ENCODE measurements around the gene NTF3. TPM values are rescaled to one million over a fixed set of nuclear protein-coding genes. Genes with fewer than 3 reads are reported as not detected.

NTF3 gene
- total RNA-seq, 2 experiments from 2014 or later: not detected

- Histone ChIP-seq H3K27me3 (ENCODE audit: control insufficient read depth in 1 of 2, insufficient read depth in 2 of 2, low read length in 2 of 2) (no peaks in the 10 kb centered on the region), H3K4me3 (ENCODE audit: low read length) (no peak overlapping the region), H3K36me3 (ENCODE audit: insufficient read depth, low read length) (no peaks in the 10 kb centered on the region), H3K9me3 (ENCODE audit: control insufficient read depth in 1 of 2, insufficient read depth in 1 of 2, low read length in 2 of 2) (peaks cover 0 to 9% of the 10 kb centered on the region in 2 experiments), H3K4me1 (ENCODE audit: insufficient read depth, low read length) (no peaks in the 10 kb centered on the region), H3K27ac (ENCODE audit: low read depth in 1 of 2, low read length in 2 of 2) (no peak overlapping the region)
- H3K9me3 Mint-ChIP-seq: peaks cover 6% of the 10 kb centered on the region
- POLR2A ChIA-PET: no interaction called here
- H3K27me3 Mint-ChIP-seq: peaks cover 13% of the 10 kb centered on the region
- H3K4me3 Mint-ChIP-seq: no peak overlapping the region
- CTCF ChIA-PET: no interaction called here
- TF ChIP-seq CTCF (IDR thresholded peaks at IDR 0.05): no peak
- no peak overlapping the region for H3K27ac Mint-ChIP-seq
- DNase-seq (no peak), ATAC-seq (ENCODE audit: poor library complexity) (no peak)
- intact Hi-C loops (cut with DNase I, micrococcal nuclease): no loop called here
- no peaks in the 10 kb centered on the region for H3K4me1 Mint-ChIP-seq (ENCODE audit: low read depth)
- H3K36me3 Mint-ChIP-seq (ENCODE audit: low read depth): no peaks in the 10 kb centered on the region
Observed at GRCh38 chr12:5409619-5410018, 22.3 kb upstream of the NTF3 start.

- no peaks in the 10 kb centered on the region for H3K36me3 Mint-ChIP-seq (ENCODE audit: low read depth)
- no peak overlapping the region for H3K27ac ChIP-seq (ENCODE audit: low read depth in 1 of 2, low read length in 2 of 2)
- intact Hi-C loops (cut with DNase I, micrococcal nuclease): no loop called here
- H3K9me3 Mint-ChIP-seq: peaks cover 8% of the 10 kb centered on the region
- ChIA-PET CTCF (no interaction called here), POLR2A (no interaction called here)
- no peak for DNase-seq
- peaks cover 0 to 9% of the 10 kb centered on the region in 2 experiments for H3K9me3 ChIP-seq (ENCODE audit: control insufficient read depth in 1 of 2, insufficient read depth in 1 of 2, low read length in 2 of 2)
- no peak overlapping the region for H3K4me3 ChIP-seq (ENCODE audit: low read length)
- TF ChIP-seq CTCF (IDR thresholded peaks at IDR 0.05): no peak
- no peaks in the 10 kb centered on the region for H3K4me1 Mint-ChIP-seq (ENCODE audit: low read depth)
- no peaks in the 10 kb centered on the region for H3K4me1 ChIP-seq (ENCODE audit: insufficient read depth, low read length)
- H3K4me3 Mint-ChIP-seq: no peak overlapping the region
- peaks cover 11% of the 10 kb centered on the region for H3K27me3 Mint-ChIP-seq
- ATAC-seq (ENCODE audit: poor library complexity): no peak
- H3K36me3 ChIP-seq (ENCODE audit: insufficient read depth, low read length): no peaks in the 10 kb centered on the region
- H3K27ac Mint-ChIP-seq: no peak overlapping the region
- no peaks in the 10 kb centered on the region for H3K27me3 ChIP-seq (ENCODE audit: control insufficient read depth in 1 of 2, insufficient read depth in 2 of 2, low read length in 2 of 2)
Observed at GRCh38 chr12:5416571-5416970, 15.3 kb upstream of the NTF3 start.

- no peak overlapping the region for H3K27ac ChIP-seq (ENCODE audit: low read depth in 1 of 2, low read length in 2 of 2)
- Mint-ChIP-seq H3K27me3 (peaks cover 11% of the 10 kb centered on the region), H3K9me3 (peaks cover 2% of the 10 kb centered on the region), H3K4me1 (ENCODE audit: low read depth) (no peaks in the 10 kb centered on the region), H3K4me3 (no peak overlapping the region), H3K27ac (no peak overlapping the region), H3K36me3 (ENCODE audit: low read depth) (no peaks in the 10 kb centered on the region)
- H3K27me3 ChIP-seq (ENCODE audit: control insufficient read depth in 1 of 2, insufficient read depth in 2 of 2, low read length in 2 of 2): no peaks in the 10 kb centered on the region
- intact Hi-C loops (cut with DNase I, micrococcal nuclease): no loop called here
- no peaks in the 10 kb centered on the region for H3K36me3 ChIP-seq (ENCODE audit: insufficient read depth, low read length)
- TF ChIP-seq CTCF (IDR thresholded peaks at IDR 0.05): no peak
- H3K4me1 ChIP-seq (ENCODE audit: insufficient read depth, low read length): no peaks in the 10 kb centered on the region
- ATAC-seq (ENCODE audit: poor library complexity): no peak
- peaks cover 0 to 4% of the 10 kb centered on the region in 2 experiments for H3K9me3 ChIP-seq (ENCODE audit: control insufficient read depth in 1 of 2, insufficient read depth in 1 of 2, low read length in 2 of 2)
- POLR2A ChIA-PET: no interaction called here
- CTCF ChIA-PET: no interaction called here
- DNase-seq: no peak
- H3K4me3 ChIP-seq (ENCODE audit: low read length): no peak overlapping the region
Observed at GRCh38 chr12:5417500-5417899, 14.4 kb upstream of the NTF3 start.
